GM19193 (cell line): Measurements from ENCODE around the gene ZNF524.

Experiments
- POLR2A ChIP-seq: IDR thresholded peaks from 4 replicates; pipeline ENCODE4 v1.6.1; 2011; ENCODE audit not compliant: insufficient read depth, insufficient read length; ENCODE audit errors: extremely low read depth

Gene ZNF524

GRCh38 chr19:55593096-55593772 lies 6.9 kb upstream of the ZNF524 start:
- no peak for TF ChIP-seq POLR2A

DNA sequence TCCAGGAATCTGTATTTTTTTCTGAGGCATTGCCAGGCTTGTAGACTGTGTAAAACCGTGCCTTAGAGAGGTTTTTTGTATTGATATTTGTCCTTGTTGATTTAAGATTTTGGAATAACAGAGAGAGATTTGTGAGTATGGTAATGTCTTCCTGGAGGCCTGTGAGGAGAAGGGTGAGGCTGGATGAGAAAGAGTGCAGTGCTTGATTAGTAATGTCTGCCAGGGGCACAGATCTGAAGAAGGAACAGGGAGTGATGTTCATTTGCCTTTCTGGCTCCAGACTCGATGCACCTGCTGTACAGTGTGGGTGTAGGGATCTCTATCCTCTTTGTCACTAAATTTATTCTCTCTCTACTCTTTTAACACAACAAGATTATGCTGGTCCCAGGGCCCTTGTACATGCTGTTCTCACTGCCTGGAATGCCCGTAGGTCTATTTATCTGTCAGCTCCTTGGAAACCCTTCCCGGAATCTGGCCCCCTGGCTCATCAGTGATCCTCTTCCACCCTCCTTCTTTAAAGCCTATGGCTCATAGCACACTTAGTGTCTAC lies 5.0 kb upstream of the ZNF524 start:
- TF ChIP-seq POLR2A, result no peak

- no peak for TF ChIP-seq POLR2A
These were observed 3.8 kb upstream of the ZNF524 start for GRCh38 chr19:55596304-55596703.

DNA sequence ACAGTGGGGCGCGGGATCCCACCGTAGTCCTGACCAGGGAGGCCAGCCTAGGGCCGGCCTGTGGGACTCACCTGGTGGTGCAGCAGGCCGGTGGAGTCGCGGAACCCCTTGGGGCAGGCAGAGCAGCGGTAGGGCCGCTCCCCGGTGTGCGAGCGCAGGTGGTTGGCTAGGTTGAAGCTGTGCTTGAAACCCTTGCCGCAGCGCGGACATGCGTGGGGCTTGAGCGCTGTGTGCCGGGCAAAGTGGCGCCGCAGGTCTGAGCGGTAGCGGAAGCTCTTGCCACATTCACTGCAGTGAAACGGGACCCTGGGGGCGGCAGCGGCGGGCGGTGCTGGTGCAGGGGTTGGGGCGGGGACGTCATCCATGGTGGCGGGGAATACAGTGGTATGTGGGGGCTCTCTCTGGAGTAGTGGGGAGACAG lies 2.6 kb upstream of the ZNF524 start:
- TF ChIP-seq POLR2A, result no peak

- TF ChIP-seq POLR2A, result no peak
These were observed 2.1 kb upstream of the ZNF524 start for GRCh38 chr19:55598034-55598433.

DNA sequence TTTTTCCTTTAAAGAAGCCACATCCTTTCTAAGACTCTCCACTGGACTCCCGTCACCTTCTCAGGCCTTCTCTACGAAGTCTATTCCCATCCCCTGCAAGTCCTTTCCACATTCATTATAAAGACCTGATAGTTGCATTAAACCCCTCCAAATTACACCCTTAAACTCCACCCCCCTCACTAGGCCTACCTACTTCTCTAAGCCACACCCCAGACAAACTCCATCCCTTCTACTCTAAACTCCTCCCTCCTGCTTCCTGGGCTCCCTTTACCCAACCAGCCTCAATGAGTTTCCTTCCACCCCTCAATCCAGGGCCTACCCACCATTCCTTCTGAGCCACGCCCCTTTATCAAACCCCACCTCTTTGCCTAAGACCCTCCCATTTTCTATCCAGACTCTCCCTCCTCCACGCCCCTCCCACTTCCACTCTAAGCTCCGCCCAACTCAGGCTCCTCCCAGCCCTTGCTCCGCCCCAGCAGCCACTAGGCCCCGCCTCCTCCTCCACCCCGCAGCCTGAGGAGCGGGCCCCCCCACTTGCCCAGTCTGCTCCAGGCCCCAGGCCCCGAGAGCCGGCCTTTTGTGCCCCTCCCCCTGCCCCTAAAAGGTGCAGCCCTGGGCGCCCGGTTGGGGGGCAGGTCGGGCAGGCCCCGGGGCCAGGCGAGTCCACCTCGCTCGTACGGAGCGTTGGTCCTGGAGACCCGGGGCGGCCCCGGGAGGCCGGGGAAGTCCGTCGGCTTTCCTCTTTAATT lies 1.2 kb upstream of the ZNF524 start:
- TF ChIP-seq POLR2A, result peak; percentile 66

DNA sequence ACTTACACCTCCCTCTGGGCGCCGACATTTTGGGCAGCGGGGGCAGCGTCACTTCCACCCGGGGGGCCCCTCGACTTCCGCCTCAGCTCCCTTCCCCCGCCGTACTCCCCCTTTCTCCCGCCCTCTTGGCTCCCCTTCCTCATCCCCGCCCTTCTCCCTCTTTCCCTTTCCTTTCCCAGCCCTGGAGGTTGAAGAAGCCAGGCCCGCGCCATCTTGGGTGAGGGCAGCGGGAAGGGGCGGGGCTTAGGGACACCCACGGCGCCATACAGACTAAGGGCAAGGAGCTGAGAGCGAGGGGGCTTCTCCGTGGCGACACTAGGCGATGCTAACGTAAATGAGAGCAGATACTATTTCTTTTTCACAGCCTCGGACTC lies 633 bp upstream of the ZNF524 start, which contains the start of gene FIZ1:
TSS of gene FIZ1 (minus strand) at position 50 of the 374 bp plus-strand sequence. CDS start 1,652 bp downstream, outside the sequence.
- TF ChIP-seq POLR2A, result no peak

DNA sequence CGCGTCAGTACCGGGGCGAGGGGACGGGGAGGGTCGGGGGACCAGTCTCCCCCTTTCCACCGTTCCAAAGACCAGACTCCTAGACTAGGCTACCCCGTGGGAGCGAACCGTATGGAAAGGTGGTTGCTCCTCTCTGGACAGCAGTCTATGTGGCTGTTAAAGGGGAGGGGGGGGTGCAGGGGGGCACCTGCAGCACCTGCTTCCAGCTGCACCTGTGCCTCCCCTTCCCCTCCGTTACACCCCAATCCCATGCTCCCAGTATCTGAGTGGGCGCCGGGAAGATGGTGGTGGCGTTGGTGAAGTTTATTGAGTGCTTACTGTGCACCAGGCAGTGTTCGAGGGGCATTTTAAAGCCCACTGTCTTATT lies 557 bp downstream of the ZNF524 start:
- peak; percentile 39 for TF ChIP-seq POLR2A

GRCh38 chr19:55601084-55601483 lies 996 bp downstream of the ZNF524 start:
- TF ChIP-seq POLR2A, result no peak

DNA sequence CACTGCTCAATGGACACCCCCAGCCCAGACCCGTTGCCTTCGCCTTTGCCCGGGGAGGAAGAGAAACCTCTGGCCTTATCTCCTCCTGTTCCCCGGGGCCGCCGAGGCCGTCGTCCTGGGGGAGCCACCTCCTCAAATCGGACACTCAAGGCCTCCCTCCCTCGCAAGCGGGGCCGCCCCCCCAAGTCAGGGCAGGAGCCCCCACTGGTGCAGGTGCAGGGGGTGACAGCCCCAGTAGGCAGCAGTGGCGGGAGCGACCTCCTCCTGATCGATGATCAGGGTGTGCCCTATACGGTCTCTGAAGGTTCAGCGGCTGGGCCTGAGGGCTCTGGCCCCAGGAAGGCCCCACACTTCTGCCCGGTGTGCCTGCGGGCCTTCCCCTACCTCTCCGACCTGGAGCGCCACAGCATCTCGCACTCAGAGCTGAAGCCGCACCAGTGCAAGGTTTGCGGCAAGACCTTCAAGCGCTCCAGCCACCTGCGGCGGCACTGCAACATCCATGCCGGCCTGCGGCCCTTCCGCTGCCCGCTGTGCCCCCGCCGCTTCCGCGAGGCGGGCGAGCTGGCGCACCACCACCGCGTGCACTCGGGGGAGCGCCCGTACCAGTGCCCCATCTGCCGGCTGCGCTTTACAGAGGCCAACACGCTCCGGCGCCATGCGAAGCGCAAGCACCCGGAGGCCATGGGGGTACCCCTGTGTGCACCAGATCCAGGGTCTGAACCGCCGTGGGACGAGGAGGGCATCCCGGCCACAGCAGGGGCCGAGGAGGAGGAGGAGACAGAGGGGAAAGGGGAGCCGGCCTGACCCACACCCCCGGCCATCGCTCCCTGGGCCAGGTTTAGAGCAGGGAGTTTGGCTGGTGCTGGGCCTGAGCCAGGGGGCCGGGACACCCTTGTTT lies 2.3 kb downstream of the ZNF524 start:
- TF ChIP-seq POLR2A, result no peak

DNA sequence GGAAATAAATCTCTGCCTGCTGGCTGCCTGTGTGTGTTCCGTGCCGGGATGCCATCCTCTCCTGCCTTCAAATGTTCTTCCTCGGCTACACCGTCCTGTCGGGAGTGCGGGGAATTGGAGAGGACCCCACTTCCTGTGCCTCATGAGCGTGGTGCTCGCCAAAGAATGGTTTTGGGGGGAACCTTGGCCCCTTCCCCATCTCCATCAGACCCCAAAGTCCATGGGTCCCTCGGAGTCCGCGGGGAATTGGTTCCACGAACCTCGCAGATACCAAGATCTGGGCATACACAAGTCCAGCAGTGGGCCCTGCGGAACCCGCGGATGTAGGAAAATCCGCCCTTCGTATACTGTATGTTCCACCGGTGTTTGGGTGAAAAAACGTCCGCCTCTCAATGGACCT lies 3.0 kb downstream of the ZNF524 start:
- TF ChIP-seq POLR2A, result no peak

- no peak for TF ChIP-seq POLR2A
These were observed 3.6 kb downstream of the ZNF524 start for GRCh38 chr19:55603581-55604292.

DNA sequence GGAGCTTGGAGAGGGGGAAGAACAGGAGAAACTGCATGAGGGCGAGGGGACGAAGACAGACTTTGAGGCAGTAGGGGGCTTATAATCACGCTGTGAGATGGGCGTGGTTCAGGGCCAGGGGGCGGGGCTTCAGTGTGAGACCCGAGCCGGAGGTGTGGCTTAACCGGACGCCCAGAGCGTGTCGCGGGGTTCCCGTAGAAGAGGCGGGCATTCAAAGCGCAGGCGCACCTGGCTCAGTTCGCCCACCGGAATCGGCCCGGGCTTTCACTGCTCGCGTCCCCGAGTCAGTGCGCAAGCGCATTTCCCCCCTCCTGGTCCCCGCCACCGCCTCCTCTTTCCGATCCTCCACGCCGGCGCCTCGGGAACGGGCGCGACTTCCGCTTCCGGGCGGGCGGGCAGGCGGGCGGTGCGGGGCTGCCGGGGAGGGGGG lies 5.1 kb downstream of the ZNF524 start:
- no peak for TF ChIP-seq POLR2A
